ENCODE results near the gene STS.

The STS gene

DNA sequence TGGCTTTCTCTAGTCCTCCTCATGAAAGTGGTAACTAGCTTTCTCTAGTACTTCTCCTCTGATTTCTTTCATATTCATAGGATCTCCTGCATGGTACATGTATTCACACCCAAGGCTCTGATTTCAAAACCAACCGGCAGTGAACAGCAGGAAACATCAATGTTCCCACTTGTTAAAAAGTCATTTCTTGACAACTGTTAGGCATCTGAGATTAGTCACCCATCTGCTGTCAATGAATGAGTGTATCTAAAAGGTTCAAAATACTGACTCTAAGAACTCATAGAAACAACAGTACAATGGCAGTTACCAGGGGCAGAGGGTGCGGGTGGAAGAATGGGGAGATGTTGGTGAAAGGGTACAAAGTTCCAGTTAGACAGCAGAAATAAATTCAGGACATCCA lies 31.9 kb downstream of the STS start:
- no peak for ATAC-seq (ENCODE audit: low read depth)
- H3K9me3 Mint-ChIP-seq = no peaks in the 10 kb centered on the region
- peaks cover 15% of the 10 kb centered on the region for H3K36me3 Mint-ChIP-seq
- no peaks in the 10 kb centered on the region for H3K27me3 Mint-ChIP-seq
- peaks cover 6% of the 10 kb centered on the region for H3K4me1 Mint-ChIP-seq
- no peak for DNase-seq (ENCODE audit: low spot score in 2 of 2)
- H3K27ac Mint-ChIP-seq = no peak overlapping the region
- H3K4me3 Mint-ChIP-seq = no peak overlapping the region

GRCh38 chrX:7184816-7185215 lies 37.3 kb downstream of the STS start:
- H3K27ac Mint-ChIP-seq = no peak overlapping the region
- ATAC-seq (ENCODE audit: low read depth) (no peak), DNase-seq (ENCODE audit: low spot score in 2 of 2) (no peak)
- H3K36me3 Mint-ChIP-seq = peaks cover 2% of the 10 kb centered on the region
- no peaks in the 10 kb centered on the region for H3K9me3 Mint-ChIP-seq
- H3K4me1 Mint-ChIP-seq = no peaks in the 10 kb centered on the region
- H3K4me3 Mint-ChIP-seq = no peak overlapping the region
- H3K27me3 Mint-ChIP-seq = no peaks in the 10 kb centered on the region

DNA sequence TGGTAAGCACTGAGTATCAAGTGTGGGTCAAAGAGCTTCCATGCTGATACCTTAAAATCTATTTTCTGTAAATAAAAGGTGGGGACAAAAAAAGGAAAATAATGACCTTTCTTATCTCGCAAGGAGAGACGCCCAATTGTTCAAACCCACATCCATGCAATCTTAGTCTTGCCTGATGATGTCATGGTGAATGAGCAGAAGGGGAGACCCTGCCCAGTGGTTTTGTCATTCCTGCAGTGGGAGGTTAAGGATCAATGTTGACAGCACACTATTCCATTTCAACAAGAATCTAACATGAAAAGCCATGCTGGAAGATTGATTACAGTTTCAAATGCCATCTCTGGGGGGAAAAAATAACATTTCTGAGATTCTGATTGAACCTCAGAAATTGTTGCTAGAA lies 41.2 kb downstream of the STS start:
- H3K4me3 Mint-ChIP-seq = no peak overlapping the region
- H3K9me3 Mint-ChIP-seq = no peaks in the 10 kb centered on the region
- H3K36me3 Mint-ChIP-seq = peaks cover 3% of the 10 kb centered on the region
- no peak overlapping the region for H3K27ac Mint-ChIP-seq
- no peak for DNase-seq (ENCODE audit: low spot score in 2 of 2)
- ATAC-seq (ENCODE audit: low read depth) = no peak
- no peaks in the 10 kb centered on the region for H3K4me1 Mint-ChIP-seq
- no peaks in the 10 kb centered on the region for H3K27me3 Mint-ChIP-seq

DNA sequence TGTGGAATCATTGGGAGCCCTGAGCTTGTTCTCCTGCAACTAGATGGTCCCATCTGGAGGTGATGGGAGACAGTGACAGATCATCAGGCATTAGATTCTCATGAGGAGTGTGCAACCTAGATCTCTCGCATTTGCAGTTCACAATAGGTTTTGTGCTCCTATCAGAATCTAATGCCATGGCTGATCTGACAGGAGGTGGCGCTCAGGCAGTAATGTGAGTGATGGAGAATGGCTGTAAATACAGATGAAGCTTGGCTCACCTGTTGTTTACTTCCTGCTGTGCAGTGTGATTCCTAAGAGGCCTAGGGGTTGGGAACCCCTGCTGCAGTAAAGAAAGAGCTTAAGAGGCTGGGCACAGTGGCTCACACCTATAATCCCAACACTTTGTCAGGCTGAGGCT lies 42.6 kb downstream of the STS start:
- DNase-seq (ENCODE audit: low spot score in 2 of 2) (no peak), ATAC-seq (ENCODE audit: low read depth) (no peak)
- Mint-ChIP-seq H3K27me3 (no peaks in the 10 kb centered on the region), H3K27ac (no peak overlapping the region), H3K36me3 (peaks cover 3% of the 10 kb centered on the region), H3K9me3 (no peaks in the 10 kb centered on the region), H3K4me3 (no peak overlapping the region), H3K4me1 (no peaks in the 10 kb centered on the region)

- no peak for ATAC-seq (ENCODE audit: low read depth)
- H3K4me1 Mint-ChIP-seq = no peaks in the 10 kb centered on the region
- DNase-seq (ENCODE audit: low spot score in 2 of 2) = no peak
Measured at GRCh38 chrX:7191681-7192110, 44.2 kb downstream of the STS start.

DNA sequence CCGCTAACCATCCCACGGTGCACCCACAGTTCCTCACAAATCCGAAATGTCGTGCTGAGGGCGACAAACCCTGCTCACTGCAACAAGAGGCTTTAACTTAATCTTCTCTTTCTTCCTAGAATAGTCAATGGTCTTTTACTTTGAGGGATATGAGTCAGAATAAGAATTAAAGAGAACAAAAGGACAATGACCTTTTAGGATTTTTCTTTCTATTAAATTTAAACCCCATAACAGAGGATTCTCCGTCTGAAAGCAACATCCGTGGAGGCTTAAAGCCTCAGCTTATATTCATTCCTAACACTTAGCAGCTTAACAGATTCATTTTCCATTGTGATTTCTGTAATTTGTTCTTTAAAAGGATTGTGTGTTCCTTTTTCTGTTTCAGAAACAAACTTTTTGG lies 45.4 kb downstream of the STS start:
- Mint-ChIP-seq H3K9me3 (no peaks in the 10 kb centered on the region), H3K36me3 (peaks cover 6% of the 10 kb centered on the region), H3K4me1 (no peaks in the 10 kb centered on the region), H3K27ac (no peak overlapping the region), H3K4me3 (no peak overlapping the region), H3K27me3 (no peaks in the 10 kb centered on the region)
- DNase-seq (ENCODE audit: low spot score in 2 of 2) (no peak), ATAC-seq (ENCODE audit: low read depth) (no peak)

More at GRCh38 chrX:7191681-7192110, 44.2 kb downstream of the STS start:
- Mint-ChIP-seq H3K36me3 (peaks cover 3% of the 10 kb centered on the region), H3K27me3 (no peaks in the 10 kb centered on the region), H3K4me3 (no peak overlapping the region), H3K27ac (no peak overlapping the region), H3K9me3 (no peaks in the 10 kb centered on the region)

- Mint-ChIP-seq H3K27me3 (no peaks in the 10 kb centered on the region), H3K4me3 (no peak overlapping the region), H3K9me3 (no peaks in the 10 kb centered on the region), H3K4me1 (no peaks in the 10 kb centered on the region), H3K36me3 (peaks cover 6% of the 10 kb centered on the region), H3K27ac (no peak overlapping the region)
- ATAC-seq (ENCODE audit: low read depth) = no peak
- DNase-seq (ENCODE audit: low spot score in 2 of 2) = no peak
Measured at GRCh38 chrX:7194606-7195005, 47.1 kb downstream of the STS start.
